WTC11 (cell line): Measurements from ENCODE around the gene NRDC.

Source experiments
- CBFB ChIP-seq: sonication (generic); formaldehyde crosslinking; IDR thresholded peaks from 2 replicates; pipeline ENCODE4 v1.8.1; 2022; ENCODE audit warnings: mild to moderate bottlenecking, low read depth, missing genetic modification reagents
- JUN ChIP-seq: sonication (generic); formaldehyde crosslinking; IDR thresholded peaks from 2 replicates; pipeline ENCODE4 v1.8.0; 2023; ENCODE audit warnings: mild to moderate bottlenecking, missing genetic modification reagents
- TEAD4 ChIP-seq: sonication (generic); formaldehyde crosslinking; IDR thresholded peaks from 2 replicates; pipeline ENCODE4 v1.8.0; 2022; ENCODE audit warnings: mild to moderate bottlenecking, missing genetic modification reagents
- TF ChIP-seq, protein P1 (sequence below): fragments of 200-600 bp; IDR thresholded peaks from 2 replicates; pipeline ENCODE4 v1.8.0; 2022; ENCODE audit warnings: antibody characterized with exemption
- TF ChIP-seq, protein P2 (sequence below): sonication (generic); formaldehyde crosslinking; conservative IDR thresholded peaks from 2 replicates; pipeline ENCODE4 v1.8.1; 2023; ENCODE audit warnings: mild to moderate bottlenecking, low read depth, missing genetic modification reagents, moderate library complexity
- TF ChIP-seq, protein P3 (sequence below): sonication (generic); formaldehyde crosslinking; IDR thresholded peaks from 2 replicates; pipeline ENCODE4 v1.8.1; 2022; ENCODE audit warnings: missing genetic modification reagents, borderline replicate concordance

DNA sequence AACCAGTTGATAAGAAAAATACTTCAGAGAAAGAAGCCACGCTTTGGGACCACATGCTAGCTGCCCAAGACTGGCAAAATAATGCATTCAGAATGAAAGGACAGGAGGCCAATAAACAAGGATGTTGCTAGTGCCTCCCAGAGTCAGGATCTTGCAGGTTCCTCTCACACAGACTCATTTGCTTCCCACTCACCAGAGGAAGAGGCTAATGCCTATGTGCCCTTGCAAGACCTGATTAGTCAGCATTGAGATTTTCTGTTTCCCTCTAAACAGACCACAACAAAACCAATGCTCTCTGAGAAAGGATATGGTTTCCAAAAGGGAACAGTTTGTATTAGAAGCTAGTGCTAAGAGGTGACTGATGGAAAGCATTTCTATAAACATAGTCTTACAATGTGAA, 85.7 kb downstream of the NRDC start:
- TF ChIP-seq, protein P1, sequence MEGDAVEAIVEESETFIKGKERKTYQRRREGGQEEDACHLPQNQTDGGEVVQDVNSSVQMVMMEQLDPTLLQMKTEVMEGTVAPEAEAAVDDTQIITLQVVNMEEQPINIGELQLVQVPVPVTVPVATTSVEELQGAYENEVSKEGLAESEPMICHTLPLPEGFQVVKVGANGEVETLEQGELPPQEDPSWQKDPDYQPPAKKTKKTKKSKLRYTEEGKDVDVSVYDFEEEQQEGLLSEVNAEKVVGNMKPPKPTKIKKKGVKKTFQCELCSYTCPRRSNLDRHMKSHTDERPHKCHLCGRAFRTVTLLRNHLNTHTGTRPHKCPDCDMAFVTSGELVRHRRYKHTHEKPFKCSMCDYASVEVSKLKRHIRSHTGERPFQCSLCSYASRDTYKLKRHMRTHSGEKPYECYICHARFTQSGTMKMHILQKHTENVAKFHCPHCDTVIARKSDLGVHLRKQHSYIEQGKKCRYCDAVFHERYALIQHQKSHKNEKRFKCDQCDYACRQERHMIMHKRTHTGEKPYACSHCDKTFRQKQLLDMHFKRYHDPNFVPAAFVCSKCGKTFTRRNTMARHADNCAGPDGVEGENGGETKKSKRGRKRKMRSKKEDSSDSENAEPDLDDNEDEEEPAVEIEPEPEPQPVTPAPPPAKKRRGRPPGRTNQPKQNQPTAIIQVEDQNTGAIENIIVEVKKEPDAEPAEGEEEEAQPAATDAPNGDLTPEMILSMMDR: no peak
- TF ChIP-seq JUN (CRISPR knock-in tag) (no peak), TEAD4 (no peak), CBFB (no peak)
- TF ChIP-seq, protein P2, sequence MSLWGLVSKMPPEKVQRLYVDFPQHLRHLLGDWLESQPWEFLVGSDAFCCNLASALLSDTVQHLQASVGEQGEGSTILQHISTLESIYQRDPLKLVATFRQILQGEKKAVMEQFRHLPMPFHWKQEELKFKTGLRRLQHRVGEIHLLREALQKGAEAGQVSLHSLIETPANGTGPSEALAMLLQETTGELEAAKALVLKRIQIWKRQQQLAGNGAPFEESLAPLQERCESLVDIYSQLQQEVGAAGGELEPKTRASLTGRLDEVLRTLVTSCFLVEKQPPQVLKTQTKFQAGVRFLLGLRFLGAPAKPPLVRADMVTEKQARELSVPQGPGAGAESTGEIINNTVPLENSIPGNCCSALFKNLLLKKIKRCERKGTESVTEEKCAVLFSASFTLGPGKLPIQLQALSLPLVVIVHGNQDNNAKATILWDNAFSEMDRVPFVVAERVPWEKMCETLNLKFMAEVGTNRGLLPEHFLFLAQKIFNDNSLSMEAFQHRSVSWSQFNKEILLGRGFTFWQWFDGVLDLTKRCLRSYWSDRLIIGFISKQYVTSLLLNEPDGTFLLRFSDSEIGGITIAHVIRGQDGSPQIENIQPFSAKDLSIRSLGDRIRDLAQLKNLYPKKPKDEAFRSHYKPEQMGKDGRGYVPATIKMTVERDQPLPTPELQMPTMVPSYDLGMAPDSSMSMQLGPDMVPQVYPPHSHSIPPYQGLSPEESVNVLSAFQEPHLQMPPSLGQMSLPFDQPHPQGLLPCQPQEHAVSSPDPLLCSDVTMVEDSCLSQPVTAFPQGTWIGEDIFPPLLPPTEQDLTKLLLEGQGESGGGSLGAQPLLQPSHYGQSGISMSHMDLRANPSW (CRISPR knock-in tag): no peak
- TF ChIP-seq, protein P3, sequence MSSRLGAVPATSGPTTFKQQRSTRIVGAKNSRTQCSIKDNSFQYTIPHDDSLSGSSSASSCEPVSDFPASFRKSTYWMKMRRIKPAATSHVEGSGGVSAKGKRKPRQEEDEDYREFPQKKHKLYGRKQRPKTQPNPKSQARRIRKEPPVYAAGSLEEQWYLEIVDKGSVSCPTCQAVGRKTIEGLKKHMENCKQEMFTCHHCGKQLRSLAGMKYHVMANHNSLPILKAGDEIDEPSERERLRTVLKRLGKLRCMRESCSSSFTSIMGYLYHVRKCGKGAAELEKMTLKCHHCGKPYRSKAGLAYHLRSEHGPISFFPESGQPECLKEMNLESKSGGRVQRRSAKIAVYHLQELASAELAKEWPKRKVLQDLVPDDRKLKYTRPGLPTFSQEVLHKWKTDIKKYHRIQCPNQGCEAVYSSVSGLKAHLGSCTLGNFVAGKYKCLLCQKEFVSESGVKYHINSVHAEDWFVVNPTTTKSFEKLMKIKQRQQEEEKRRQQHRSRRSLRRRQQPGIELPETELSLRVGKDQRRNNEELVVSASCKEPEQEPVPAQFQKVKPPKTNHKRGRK (CRISPR knock-in tag): no peak
